K562 (cell line): ENCODE data around the gene SSR2. TPM values are rescaled to one million over a fixed set of nuclear protein-coding genes. Genes with fewer than 3 reads are reported as not detected.

Source experiments
- ATF4 ChIP-seq: fragments of 450-650 bp; formaldehyde crosslinking; IDR thresholded peaks from 2 replicates; pipeline ENCODE4 v1.4.0; 2022; ENCODE audit warnings: mild to moderate bottlenecking, moderate library complexity
- DDX20 ChIP-seq: fragments of 450-650 bp; IDR thresholded peaks from 2 replicates; pipeline ENCODE4 v1.6.1; 2016; ENCODE audit warnings: missing genetic modification characterization, low read depth, mild to moderate bottlenecking, missing compliant biosample characterization, moderate library complexity
- E2F8 ChIP-seq: fragments of 450-650 bp; IDR thresholded peaks from 2 replicates; pipeline ENCODE4 v1.7.1; 2018; ENCODE audit warnings: mild to moderate bottlenecking, low read depth; ENCODE audit not compliant: partially characterized antibody
- EGR1 ChIP-seq: fragments of 450-650 bp; conservative IDR thresholded peaks from 2 replicates; pipeline ENCODE4 v1.6.1; 2017; ENCODE audit warnings: mild to moderate bottlenecking
- GATAD2B ChIP-seq: fragments of 450-650 bp; IDR thresholded peaks from 2 replicates; pipeline ENCODE4 v1.6.1; 2017; ENCODE audit warnings: mild to moderate bottlenecking, borderline replicate concordance
- NCOA1 ChIP-seq: fragments of 450-650 bp; IDR thresholded peaks from 2 replicates; pipeline ENCODE4 v1.6.1; 2016; ENCODE audit warnings: low read depth
- PML ChIP-seq: IDR thresholded peaks from 2 replicates; pipeline ENCODE4 v1.6.1; 2012; ENCODE audit warnings: low read length, inconsistent platforms
- SMAD1 ChIP-seq: fragments of 150-350 bp; IDR thresholded peaks from 2 replicates; pipeline ENCODE4 v1.6.1; 2014; ENCODE audit warnings: low read length, low read depth; ENCODE audit not compliant: partially characterized antibody
- SRSF1 ChIP-seq: fragments of 200-400 bp; formaldehyde crosslinking; IDR thresholded peaks from 2 replicates; pipeline ENCODE4 v1.6.1; 2017; ENCODE audit warnings: mild to moderate bottlenecking, low read depth, low read length, moderate library complexity
- SRSF9 ChIP-seq: fragments of 200-400 bp; formaldehyde crosslinking; IDR thresholded peaks from 2 replicates; pipeline ENCODE4 v1.6.1; 2017; ENCODE audit warnings: low read depth, low read length, borderline replicate concordance
- STAT6 ChIP-seq: sonication (generic); formaldehyde crosslinking; IDR thresholded peaks from 2 replicates; pipeline ENCODE4 v1.8.1; 2023; ENCODE audit warnings: mild to moderate bottlenecking, missing genetic modification reagents
- TAL1 ChIP-seq: fragments of 450-650 bp; IDR thresholded peaks from 2 replicates; pipeline ENCODE4 v1.6.1; 2016; ENCODE audit warnings: mild to moderate bottlenecking
- VEZF1 ChIP-seq: fragments of 200-800 bp; sonication (Bioruptor generic); IDR thresholded peaks from 2 replicates; pipeline ENCODE4 v1.6.1; 2017; ENCODE audit warnings: missing genetic modification characterization, missing compliant biosample characterization
- XRCC4 ChIP-seq: IDR thresholded peaks from one replicate; pipeline ENCODE4 v1.6.1; 2011; ENCODE audit not compliant: insufficient read depth, insufficient read length; ENCODE audit errors: extremely low read depth
- ZNF408 ChIP-seq: fragments of 250-450 bp; sonication (Bioruptor Pico); IDR thresholded peaks from 2 replicates; pipeline ENCODE4 v1.4.0; 2020; ENCODE audit warnings: low read depth, mild to moderate bottlenecking, moderate library complexity
- ZNF740 ChIP-seq, 3 experiments: fragments of 200-800 bp in 1 of 3; sonication (Bioruptor generic) in 1 of 3; sonication (generic) in 1 of 3; formaldehyde crosslinking in 1 of 3; IDR thresholded peaks; 2 replicates each; pipeline versions ENCODE4 v1.6.1 to v1.8.0; 2016 to 2022; ENCODE audit warnings: mild to moderate bottlenecking in 2 of 3, missing compliant biosample characterization in 2 of 3, missing genetic modification characterization in 2 of 3, missing genetic modification reagents in 1 of 3
- polyA plus RNA-seq, 8 experiments: library from polyadenylated mRNA; depleted of rRNA in 4 of 8; stranded (reverse) in 5 of 8; unstranded in 3 of 8; fragments of >200 nt; fragmentation: Nextera tagmentation in 2 of 8; fragmentation: Illumina TruSeq in 1 of 8; extraction: Ambion mirVana in 2 of 8; extraction: Trizol in 1 of 8; gene quantifications; 2 replicates each; pipeline versions ENCODE4 v1.2.1 to v1.2.3, GENCODE V29; 2011 to 2014; ENCODE audit warnings: inconsistent platforms in 1 of 8, missing spikeins in 1 of 8
- total RNA-seq, 7 experiments: library from RNA; depleted of rRNA in 6 of 7; stranded (reverse); fragments of >200 nt in 6 of 7; fragmentation: Illumina TruSeq in 2 of 7; extraction: Trizol in 2 of 7; gene quantifications; 2 replicates each; pipeline versions ENCODE4 v1.2.1 to v1.2.3, GENCODE V29; 2011 to 2021; ENCODE audit warnings: low replicate concordance in 1 of 7

Gene SSR2
- total and polyA plus RNA-seq, 9 of the 15 experiments (the other 6 are each of a cell fraction or from before 2014, with no cell fraction given), result 161 to 411 (median 240) TPM

- TF ChIP-seq E2F8 (no peak), TAL1 (0 out of 2 replicates have a peak, but pooled peaks have one; percentile 23), PML (no peak), EGR1 (no peak), SRSF1 (no peak), NCOA1 (no peak), STAT6 (CRISPR knock-in tag) (no peak), XRCC4 (no peak), GATAD2B (no peak), SMAD1 (no peak), ZNF408 (CRISPR knock-in tag) (no peak), DDX20 (no peak), VEZF1 (CRISPR knock-in tag) (peak; percentile 35; the same call in 1 of the 2 replicates), ZNF740 (CRISPR knock-in tag; IDR thresholded peaks at IDR 0.05) (no peak), ZNF740 (tag; IDR thresholded peaks at IDR 0.05) (no peak), SRSF9 (no peak), ATF4 (CRISPR knock-in tag) (peak; percentile 89)
These were observed 37.3 kb downstream of the SSR2 start (continued) for GRCh38 chr1:155983191-155984024.
